Measurements from ENCODE around the gene FAP.

- TF ChIP-seq, protein P1, sequence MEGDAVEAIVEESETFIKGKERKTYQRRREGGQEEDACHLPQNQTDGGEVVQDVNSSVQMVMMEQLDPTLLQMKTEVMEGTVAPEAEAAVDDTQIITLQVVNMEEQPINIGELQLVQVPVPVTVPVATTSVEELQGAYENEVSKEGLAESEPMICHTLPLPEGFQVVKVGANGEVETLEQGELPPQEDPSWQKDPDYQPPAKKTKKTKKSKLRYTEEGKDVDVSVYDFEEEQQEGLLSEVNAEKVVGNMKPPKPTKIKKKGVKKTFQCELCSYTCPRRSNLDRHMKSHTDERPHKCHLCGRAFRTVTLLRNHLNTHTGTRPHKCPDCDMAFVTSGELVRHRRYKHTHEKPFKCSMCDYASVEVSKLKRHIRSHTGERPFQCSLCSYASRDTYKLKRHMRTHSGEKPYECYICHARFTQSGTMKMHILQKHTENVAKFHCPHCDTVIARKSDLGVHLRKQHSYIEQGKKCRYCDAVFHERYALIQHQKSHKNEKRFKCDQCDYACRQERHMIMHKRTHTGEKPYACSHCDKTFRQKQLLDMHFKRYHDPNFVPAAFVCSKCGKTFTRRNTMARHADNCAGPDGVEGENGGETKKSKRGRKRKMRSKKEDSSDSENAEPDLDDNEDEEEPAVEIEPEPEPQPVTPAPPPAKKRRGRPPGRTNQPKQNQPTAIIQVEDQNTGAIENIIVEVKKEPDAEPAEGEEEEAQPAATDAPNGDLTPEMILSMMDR (IDR thresholded peaks at IDR 0.05): no peak
- no peak for TF ChIP-seq EZH2phosphoT487 (IDR thresholded peaks at IDR 0.05)
- TF ChIP-seq EZH2 (IDR thresholded peaks at IDR 0.05): no peak
These were observed 24.3 kb upstream of the FAP start for GRCh38 chr2:162267496-162267895.

Measured in neural progenitor cell (in vitro differentiated cells).